Dermis microvascular lymphatic vessel endothelial cell (primary cell): Measurements from ENCODE around the gene DOLK. TPM values are rescaled to one million over a fixed set of nuclear protein-coding genes. Genes with fewer than 3 reads are reported as not detected.

Source experiments
- DNase-seq, 2 donors: peaks; one replicate each; pipeline versions ENCODE4 v3.0.0 to v3.0.0-alpha.2; 2010; ENCODE audit warnings: low read depth in 2 of 2
- total RNA-seq: library from RNA; depleted of rRNA; stranded (reverse); fragments of >200 nt; gene quantifications from 2 replicates; pipeline ENCODE4 v1.2.1, GENCODE V29; 2014

The DOLK gene
- total RNA-seq, 1 donor from 2014 or later: 21.1 TPM

DNA sequence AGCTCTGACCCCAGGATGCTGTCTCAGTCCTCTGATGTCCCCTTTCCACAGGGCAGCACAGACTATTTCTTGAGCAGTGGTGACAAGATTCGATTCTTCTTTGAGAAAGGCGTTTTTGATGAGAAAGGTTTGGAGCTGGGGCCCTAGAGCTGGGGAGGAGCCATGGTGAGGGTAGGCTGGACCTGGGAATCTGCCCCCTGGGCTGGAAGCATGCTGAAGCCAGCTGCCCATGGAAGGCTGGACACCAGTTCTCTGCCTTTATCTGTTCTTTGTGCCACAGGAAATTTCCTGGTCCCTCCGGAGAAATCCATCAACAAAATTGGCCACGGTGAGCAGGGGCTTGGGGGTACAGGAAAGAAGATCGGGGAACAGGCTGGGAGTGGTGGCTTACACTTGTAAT lies 13.7 kb downstream of the DOLK start:
- no peak for DNase-seq

DNA sequence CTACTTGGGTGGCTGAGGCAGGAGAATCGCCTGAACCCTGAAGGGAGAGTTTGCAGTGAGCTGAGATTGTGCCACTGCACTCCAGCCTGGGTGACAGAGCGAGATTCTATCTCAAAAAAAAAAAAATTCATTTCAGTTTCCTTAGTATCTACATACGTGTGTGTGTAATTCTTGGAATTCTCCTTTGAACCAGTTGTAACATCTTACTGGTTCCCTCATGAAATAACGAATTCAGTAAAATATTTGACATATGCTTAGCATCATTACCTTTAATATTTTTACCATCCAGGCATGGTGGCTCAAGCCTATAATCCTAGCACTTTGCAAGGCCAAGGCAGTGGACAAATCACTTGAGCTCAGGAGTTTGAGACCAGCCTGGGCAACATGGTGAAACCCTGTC lies 17.8 kb downstream of the DOLK start:
- DNase-seq: no peak

DNA sequence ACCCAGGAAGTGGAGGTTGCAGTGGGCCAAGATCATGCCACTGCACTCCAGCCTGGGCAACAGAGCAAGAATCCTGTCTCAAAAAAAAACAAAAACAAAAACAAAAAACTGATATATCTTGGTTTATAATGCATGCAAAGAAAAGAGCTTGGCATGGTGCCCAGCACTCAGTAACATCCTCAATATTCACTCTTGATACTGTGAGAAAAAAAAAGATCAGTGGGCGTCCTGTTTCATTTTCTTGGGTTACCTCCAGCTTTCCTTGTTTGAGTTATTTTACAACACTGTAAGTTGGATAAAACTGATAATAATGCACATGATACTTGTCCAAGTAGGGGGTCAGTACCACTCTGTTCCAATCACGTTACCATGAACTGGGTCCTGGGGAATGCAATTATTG lies 18.8 kb downstream of the DOLK start:
- DNase-seq: no peak

DNA sequence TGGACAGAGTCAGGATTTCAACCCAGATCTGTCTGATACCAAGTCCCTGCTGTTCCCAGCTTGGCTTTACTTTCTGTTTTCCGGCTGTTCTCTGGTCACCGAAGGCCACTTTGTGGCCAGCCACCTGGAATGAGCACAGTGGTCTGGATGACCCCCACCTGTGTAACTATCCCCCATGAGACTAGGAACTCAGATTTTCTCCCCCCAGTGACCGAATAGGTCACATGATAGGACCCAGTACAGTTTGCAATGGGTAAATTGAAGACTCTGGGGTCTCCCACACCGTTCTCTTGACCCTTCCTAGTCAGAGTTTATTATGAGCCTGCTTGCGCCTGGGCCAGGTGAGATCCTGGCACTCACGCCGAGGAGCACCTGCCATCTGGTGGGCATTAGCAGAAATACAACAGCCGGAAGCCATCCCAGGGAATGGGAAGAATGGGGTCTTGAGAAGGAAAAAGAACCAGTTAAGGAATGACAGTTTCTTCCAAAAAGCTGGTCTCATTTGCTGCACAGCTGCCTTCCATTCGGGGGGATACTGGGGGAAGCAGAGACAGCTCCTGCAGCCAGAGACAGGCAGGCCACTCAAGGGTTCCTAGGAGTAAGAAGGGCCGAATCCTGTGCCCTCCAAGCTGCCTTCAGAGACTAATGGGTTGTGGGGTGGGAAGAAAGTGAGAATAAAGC lies 19.5 kb downstream of the DOLK start:
- DNase-seq: peak in 1 of 2 donors; percentile 60

DNA sequence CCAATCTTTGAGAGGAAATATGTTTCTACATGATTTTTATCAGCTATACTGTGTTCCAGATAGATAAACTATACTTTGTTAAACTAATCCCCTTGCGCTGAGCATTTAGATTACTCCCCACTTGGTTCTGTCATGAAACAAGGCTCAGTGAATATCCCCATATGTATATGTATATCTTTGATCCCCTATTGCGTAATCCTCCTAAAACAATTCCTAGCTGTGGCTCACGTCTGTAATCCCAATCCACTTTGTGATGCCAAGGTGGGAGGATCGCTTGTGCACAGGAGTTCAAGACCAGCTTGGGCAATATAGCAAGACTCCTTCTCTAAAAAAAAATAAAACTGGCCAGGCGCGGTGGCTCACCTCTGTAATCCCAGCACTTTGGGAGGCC lies 23.9 kb downstream of the DOLK start:
- no peak for DNase-seq

DNA sequence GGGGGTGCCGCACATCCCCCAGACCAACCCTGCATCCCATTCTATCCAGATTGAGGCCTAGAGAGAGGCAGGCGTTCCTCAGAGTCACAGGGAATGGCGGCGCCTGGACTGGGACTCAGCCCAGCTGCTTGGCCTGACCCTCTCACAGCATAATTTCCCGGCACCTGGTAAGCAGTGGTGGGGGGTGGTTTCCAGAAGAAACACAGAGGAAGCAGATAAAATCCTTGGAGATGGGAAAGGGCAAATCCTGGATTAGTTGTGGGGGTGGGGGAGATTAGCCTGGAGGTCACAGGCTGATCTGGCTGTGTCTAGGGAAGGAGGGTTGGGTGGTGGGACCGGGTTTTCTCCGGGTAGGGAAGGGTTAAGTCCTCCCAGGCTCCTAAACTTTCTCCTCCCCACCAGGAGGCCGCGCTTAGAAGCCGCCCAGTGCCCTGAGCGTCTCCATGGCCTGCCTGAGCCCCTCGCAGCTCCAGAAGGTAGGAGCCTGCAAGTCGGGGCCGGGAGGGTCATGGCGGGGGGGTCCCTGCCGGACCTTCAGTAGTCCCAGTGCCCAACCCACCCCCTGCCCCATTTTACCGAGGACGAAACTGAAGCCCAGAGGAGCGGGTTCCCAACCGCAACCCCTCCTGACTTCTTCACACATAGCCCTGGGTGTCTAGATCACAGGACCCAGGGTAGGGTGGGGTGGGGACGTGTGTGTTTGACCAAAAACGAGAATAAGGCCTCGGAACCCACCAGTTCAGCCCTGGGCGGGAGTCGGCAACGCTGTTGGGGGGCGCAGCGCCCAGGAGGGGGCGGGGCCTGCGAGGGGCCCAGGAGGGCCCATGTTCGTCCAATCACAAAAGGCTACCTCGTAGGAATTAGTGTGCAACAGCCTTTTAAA lies 25.3 kb downstream of the DOLK start:
- DNase-seq: no peak

DNA sequence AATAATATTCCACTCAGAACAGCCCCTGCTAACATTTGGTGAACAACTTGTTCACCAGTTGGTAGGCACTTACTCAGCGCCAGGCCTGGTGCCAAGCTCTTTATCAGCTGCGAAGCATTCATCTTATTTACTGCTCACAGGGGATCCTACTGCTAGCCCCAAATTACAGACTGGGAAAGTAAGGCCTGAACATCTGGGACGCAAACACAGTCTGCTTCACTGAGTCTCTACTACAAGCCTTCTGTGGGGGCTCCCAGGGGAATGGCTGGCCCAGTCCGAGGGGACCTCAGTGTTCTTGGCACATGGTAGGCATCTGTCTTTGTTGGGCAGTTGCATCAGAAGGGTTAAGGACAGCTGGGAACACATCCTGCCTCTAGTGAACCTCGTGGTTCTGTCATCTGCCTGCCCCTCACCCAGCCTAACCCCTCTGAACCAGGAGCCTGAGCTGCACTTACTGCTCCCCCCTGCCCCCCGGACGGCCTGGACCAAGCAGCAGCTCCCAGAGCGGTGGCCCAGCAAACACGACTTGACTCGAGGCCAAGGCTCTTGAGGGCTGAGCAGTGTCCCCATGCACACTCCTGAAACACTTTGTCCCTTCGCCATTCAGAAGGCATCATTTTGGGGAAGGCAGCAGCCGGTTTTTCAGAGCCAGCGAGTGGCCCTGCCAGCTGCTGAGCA lies 26.9 kb downstream of the DOLK start, which contains the start of gene PHYHD1:
TSS of gene PHYHD1 (plus strand) at position 602 of the 678 bp plus-strand sequence. CDS start 1,342 bp downstream, outside the sequence.
- no peak for DNase-seq

DNA sequence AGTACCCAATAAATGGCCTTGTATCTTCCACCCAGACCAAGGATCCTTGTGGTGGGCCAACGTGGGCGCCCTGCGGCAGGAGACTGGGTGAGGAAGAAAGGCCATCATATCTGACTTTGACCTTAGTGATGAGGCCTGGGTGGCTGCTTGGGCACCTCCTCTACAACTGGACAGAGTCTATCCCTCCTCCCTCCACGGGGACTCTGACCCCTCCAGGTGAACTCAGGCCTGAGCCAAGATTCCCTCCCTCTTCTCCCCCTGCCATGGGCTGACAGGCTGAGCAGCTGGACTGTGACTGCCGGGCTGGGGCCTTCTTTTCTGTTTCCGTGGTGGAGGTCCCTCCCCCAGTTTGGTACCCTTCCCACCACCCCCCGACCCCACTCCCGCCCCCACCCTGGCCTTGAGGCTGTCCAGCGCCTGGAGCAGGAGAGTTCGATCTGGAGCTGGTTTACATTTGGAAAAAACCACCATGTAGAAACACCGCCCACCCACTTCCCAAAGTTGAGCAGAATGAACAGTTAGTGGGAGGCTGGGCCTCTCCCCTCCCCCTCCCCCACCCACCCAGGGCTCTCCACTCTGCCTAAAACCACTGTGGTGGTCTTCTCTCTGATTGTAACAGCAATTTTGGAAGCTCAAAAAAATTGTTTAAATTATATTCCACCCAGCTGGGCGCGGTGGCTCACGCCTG lies 27.9 kb downstream of the DOLK start:
- DNase-seq: no peak

DNA sequence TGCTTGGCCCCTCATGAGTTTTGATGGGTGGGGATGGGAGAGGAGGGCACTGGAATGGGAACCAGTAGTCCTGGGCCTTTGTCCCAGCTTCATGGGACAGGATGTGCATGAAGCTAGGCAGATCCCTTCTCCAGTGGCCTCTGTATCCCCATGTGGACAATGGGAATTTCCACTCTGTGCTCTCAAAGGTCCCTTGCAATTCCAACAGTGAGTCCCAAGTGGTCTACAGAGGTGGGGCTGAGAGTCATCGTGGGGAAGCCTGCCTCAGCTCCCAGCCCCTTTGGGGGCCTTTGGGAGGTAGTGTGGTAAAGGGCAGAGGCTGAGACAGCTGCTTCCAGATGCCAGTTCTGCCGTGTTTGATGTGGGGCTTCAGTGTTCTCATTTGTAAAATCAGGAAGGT lies 28.5 kb downstream of the DOLK start:
- DNase-seq: no peak

DNA sequence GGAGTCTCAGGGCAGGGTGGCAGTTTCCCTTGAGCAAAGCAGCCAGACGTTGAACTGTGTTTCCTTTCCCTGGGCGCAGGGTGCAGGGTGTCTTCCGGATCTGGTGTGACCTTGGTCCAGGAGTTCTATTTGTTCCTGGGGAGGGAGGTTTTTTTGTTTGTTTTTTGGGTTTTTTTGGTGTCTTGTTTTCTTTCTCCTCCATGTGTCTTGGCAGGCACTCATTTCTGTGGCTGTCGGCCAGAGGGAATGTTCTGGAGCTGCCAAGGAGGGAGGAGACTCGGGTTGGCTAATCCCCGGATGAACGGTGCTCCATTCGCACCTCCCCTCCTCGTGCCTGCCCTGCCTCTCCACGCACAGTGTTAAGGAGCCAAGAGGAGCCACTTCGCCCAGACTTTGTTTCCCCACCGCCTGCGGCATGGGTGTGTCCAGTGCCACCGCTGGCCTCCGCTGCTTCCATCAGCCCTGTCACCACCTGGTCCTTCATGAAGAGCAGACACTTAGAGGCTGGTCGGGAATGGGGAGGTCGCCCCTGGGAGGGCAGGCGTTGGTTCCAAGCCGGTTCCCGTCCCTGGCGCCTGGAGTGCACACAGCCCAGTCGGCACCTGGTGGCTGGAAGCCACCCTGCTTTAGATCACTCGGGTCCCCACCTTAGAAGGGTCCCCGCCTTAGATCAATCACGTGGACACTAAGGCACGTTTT lies 30.1 kb downstream of the DOLK start:
- peak in 1 of 2 donors; percentile 75 for DNase-seq

DNA sequence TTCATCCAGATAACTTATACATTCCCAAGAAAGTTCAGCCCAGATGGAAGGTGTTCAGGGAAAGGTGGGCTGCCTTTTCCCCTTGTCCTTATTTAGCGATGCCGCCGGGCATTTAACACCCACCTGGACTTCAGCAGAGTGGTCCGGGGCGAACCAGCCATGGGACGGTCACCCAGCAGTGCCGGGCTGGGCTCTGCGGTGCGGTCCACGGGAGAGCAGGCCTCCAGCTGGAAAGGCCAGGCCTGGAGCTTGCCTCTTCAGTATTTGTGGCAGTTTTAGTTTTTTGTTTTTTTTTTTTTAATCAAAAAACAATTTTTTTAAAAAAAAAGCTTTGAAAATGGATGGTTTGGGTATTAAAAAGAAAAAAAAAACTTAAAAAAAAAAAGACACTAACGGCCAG lies 30.7 kb downstream of the DOLK start:
- DNase-seq: no peak

DNA sequence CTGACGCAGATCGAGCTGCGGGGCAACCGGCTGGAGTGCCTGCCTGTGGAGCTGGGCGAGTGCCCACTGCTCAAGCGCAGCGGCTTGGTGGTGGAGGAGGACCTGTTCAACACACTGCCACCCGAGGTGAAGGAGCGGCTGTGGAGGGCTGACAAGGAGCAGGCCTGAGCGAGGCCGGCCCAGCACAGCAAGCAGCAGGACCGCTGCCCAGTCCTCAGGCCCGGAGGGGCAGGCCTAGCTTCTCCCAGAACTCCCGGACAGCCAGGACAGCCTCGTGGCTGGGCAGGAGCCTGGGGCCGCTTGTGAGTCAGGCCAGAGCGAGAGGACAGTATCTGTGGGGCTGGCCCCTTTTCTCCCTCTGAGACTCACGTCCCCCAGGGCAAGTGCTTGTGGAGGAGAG lies 31.2 kb downstream of the DOLK start:
- no peak for DNase-seq

DNA sequence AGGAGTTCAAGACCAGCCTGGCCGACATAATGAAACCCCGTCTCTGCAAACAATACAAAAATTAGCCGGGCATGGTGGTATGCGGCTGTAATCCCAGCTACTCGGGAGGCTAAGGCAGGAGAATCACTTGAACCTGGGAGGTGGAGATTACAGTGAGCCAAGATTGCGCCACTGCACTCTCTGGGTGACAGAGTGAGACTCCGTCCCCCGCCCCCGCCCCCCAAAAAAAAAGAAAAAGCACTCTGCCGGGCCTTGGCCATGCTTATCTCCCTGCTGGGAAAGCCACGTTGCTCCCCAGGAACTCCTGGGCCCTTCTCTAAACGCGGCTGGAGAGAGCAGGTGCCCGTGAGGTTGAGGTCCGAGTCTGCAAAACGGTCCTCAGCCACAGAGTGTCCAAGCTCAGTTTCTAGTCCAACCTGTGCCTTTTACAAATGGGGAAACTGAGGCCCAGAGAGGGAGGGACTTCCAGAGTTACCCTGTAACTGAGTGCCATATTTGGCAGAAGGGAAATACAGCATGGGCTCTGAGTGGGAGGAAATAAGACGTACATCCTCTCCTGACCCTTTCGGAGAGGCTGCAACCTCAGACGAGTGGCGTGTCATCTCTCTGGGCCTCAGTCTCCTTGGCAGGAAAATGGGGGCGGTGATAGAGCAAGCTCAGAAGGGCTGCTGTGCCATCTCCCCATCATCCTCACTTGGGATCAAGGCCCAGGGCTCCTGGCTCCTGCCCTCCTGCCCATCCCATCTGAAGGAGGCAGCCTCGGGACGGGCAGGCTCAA lies 33.2 kb downstream of the DOLK start:
- no peak for DNase-seq

DNA sequence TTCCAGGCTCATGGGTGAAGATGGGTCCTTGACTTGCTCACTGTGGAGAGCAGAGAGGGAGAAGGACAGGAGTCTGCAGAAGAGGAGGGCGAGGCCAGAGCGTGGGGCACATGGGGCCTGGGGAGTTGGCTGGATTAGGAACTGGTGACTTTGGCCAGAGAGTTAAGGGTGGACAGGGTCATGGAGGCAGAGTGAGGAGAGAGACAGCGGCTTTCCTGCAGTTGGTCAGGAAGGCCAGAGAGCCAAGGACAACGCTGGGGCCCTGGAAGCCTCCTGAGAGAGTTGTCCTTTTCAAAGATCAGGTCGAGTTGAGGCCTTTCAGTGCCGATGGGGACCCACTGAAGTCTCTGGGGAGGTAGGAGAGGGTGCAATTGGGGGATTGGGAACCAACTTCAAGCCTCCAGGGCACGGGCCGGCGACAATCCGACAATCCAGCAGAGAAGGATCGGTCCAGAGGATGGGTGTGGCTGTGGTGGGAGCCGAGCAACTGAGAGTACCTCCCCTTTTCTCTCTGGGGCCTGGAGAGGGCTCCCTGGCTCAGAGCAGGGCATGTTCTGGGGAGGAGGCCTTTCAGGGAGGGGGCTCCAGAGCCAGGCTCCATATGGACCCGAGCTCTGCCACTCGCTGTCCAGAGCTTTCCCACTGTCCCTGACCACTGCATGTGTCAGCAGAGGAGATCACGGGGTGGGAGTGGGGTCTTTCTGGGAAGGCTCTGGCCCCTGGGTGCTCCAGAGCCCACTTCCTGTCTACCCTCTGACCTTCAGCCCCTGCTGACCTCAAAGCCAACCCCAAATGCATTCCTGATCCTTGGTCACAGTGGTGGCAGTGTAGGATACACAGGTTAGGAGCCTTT lies 34.1 kb downstream of the DOLK start:
- DNase-seq: no peak

DNA sequence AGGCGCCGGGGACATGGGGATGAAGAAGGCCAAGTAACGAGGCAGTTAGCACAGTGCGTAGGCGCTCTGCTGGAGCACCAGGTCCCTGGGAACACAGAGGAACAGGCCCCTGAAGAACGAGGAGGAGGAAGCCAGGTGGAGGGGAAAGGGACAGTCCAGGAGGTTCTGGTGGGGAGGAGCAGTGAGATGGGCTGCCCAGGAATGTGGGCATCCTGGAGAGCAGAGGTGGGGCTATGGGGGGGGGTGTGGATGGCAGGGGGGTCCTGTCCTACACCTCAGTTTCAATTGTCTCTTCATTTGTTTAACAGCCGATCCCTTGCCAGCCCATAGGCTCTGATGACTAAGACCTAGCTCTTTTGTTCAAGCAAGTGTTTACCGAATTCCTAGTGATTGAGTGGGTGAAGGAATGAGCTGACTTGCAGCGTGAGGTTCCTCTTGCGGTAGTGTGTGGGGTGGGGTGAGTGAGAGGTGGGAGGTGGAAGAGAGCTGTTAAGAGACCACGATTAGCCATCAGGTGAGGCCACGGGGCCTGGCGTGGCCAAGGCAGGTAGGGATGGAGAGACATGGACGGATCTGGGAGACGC lies 35.0 kb downstream of the DOLK start:
- DNase-seq: peak in 1 of 2 donors; percentile 90

DNA sequence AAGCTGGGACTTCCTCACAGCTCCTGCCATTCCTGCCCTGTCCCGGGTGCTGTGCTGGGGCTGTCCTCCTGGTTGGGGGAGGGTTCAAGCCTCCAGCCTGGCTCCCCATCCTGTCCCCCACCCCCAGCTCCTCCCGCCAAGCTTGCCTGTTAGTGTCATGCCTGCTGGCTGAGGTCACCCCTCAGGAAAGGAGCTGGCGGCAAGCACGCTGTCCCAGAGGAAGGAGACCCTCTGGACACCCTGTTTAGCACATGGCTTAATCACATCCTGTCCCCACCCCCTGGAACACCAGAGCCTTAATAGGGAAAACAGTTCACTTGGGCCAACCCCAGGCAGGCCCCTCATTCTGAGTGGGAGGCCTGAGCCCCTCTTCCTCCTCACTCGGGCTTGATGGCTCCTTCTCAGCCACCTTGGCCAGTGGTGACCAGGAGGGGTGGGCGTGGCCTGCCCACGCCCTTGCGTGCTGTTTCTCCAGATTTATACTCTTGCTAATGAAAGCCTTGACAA lies 35.8 kb downstream of the DOLK start:
- peak in 1 of 2 donors; percentile 92 for DNase-seq

DNA sequence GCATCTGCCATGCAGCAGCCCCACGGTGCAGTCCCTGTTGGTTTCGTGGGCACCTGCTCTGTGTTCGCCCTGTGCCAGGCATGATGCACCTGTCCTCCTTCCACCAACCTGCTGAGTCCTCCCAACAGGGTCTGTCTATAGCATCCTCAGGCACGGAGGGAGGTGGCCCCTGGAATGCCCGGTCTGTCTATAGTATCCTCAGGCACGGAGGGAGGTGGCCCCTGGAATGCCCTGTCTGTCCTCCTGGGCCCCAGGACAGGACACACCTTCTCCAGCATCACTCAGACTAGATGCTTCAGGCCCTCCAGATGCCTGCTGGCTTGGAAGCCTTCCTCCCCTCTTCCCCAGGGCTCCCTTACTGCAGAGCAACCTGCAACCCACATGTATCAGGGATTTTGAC lies 36.5 kb downstream of the DOLK start:
- DNase-seq: no peak

DNA sequence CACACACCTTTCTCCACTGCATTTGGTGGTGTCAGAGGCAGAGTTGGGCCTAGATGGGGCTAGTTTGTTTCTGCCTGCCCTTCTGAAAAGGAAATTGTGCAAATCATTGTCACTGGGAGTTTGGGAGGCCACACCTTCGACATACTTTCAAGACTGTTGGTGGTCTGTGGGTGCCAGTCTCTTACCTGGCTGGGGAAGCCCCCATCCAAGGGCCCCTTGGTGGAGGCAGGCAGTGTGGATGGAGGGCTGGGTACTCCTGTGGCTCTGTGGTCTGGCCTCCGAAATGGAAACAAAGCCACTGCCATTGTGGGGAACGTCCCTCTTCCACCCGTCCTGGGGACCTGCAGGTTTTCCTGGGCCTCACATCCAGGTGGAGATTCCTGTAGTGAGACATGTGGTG lies 37.5 kb downstream of the DOLK start:
- DNase-seq: no peak

DNA sequence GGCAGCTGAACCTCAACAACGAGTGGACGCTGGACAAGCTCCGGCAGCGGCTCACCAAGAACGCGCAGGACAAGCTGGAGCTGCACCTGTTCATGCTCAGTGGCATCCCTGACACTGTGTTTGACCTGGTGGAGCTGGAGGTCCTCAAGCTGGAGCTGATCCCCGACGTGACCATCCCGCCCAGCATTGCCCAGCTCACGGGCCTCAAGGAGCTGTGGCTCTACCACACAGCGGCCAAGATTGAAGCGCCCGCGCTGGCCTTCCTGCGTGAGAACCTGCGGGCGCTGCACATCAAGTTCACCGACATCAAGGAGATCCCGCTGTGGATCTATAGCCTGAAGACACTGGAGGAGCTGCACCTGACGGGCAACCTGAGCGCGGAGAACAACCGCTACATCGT lies 39.0 kb downstream of the DOLK start:
- no peak for DNase-seq
